Activated CD4-positive, alpha-beta T cell treated with anti-CD3 and anti-CD28 coated beads, Interleukin-2, amount 10 ng/mL, durations not matched to agents 24 days and 14 days (primary cell): ENCODE data around the gene PLA2G3. TPM values are rescaled to one million over a fixed set of nuclear protein-coding genes. Genes with fewer than 3 reads are reported as not detected.

Experiments used
- DNase-seq: peaks from one replicate; pipeline ENCODE4 v3.0.0; 2022
- H3K27ac Mint-ChIP-seq: one replicate; pipeline ENCODE4 v1.8.0; 2022; ENCODE audit warnings: mild to moderate bottlenecking, mixed read lengths
- H3K27me3 Mint-ChIP-seq: one replicate; pipeline ENCODE4 v1.8.0; 2022; ENCODE audit warnings: mixed read lengths
- H3K36me3 Mint-ChIP-seq: one replicate; pipeline ENCODE4 v1.8.0; 2022; ENCODE audit warnings: low read depth, mild to moderate bottlenecking, mixed read lengths
- H3K4me1 Mint-ChIP-seq: one replicate; pipeline ENCODE4 v1.8.0; 2021; ENCODE audit warnings: mixed read lengths
- H3K4me3 Mint-ChIP-seq: one replicate; pipeline ENCODE4 v1.8.0; 2022; ENCODE audit warnings: mild to moderate bottlenecking, moderate library complexity, mixed read lengths
- H3K9me3 Mint-ChIP-seq: one replicate; pipeline ENCODE4 v1.8.0; 2021; ENCODE audit warnings: mixed read lengths
- intact Hi-C: fragments of 100-400 bp; cut with micrococcal nuclease; formaldehyde crosslinking; loops from one replicate; pipeline ENCODE4 v1.15.1; 2023
- total RNA-seq: library from RNA; stranded (reverse); gene quantifications from 2 replicates; pipeline ENCODE4 v1.2.3, GENCODE V29; 2022

Gene PLA2G3
- total RNA-seq, 1 donor from 2014 or later = not detected

DNA sequence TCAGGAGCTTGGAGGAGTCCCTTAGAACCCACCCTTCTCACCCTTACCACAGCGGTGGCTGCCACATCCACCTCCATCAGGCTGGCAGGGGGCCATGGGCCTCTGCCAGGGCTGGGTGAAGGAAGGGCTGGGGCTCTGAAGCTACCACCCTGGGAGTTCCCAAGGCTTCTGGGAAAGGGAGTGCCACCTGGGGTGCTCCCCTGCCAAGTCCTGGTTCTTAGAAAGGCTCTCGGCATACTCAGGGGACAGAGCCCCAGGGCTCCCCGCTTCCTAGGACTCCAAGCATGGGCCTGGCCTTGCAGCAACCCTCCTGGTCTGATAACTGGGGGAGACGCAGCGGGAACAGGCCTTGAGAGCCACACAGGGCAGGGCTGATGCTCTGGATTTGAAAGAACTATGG, 438 bp upstream of the PLA2G3 start:
- intact Hi-C loops = no loop called here
- H3K4me3 Mint-ChIP-seq = no peak overlapping the region
- peaks cover 6% of the 10 kb centered on the region for H3K4me1 Mint-ChIP-seq
- H3K36me3 Mint-ChIP-seq = no peaks in the 10 kb centered on the region
- H3K27ac Mint-ChIP-seq = no peak overlapping the region
- H3K27me3 Mint-ChIP-seq = peaks cover 2% of the 10 kb centered on the region
- H3K9me3 Mint-ChIP-seq = no peaks in the 10 kb centered on the region
- DNase-seq = no peak

DNA sequence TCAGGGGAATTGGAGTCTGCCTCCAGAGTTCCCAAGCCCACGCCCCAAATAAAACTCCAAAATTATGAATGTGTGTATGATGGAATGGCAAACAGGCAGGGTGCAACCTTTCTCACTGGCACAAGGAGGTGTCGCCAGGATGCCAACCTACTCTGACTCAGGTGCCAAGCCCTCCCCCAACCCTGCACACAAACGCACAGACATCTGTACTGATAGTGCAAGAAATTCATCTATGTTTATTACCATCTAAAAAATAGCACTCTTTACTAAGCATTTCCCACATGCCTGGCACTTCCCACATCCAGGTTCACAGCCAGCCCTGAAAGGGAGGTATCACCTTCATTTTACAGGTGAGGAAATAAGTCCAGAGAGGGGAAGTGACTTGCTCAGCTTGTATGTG, 1.2 kb downstream of the PLA2G3 start:
- intact Hi-C loops = no loop called here
- H3K27ac Mint-ChIP-seq = no peak overlapping the region
- no peaks in the 10 kb centered on the region for H3K36me3 Mint-ChIP-seq
- H3K9me3 Mint-ChIP-seq = no peaks in the 10 kb centered on the region
- H3K4me3 Mint-ChIP-seq = no peak overlapping the region
- H3K4me1 Mint-ChIP-seq = peaks cover 3% of the 10 kb centered on the region
- peaks cover 2% of the 10 kb centered on the region for H3K27me3 Mint-ChIP-seq
- no peak for DNase-seq

DNA sequence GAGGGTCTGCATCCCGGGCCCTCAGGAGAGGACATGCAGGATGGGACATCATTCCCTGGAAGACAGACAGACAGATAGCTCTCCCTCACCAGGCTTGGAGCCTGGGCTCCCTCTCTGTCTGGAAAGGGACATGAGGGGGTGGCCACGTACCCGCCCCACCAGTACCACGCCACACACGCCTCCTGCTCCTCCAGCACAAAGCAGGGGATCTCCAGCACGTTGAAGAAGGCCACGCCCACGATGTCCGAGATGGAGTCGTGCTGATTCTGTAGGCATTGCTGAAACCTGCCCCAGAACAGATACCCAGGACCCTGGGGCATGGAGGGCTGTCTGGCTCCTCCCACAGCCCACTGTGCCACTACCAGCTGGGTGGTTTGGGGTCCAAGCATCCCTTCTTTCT, 2.2 kb downstream of the PLA2G3 start:
- H3K36me3 Mint-ChIP-seq = no peaks in the 10 kb centered on the region
- H3K4me1 Mint-ChIP-seq = no peaks in the 10 kb centered on the region
- H3K27ac Mint-ChIP-seq = no peak overlapping the region
- no peak overlapping the region for H3K4me3 Mint-ChIP-seq
- H3K27me3 Mint-ChIP-seq = peaks cover 2% of the 10 kb centered on the region
- no peak for DNase-seq
- intact Hi-C loops = no loop called here
- no peaks in the 10 kb centered on the region for H3K9me3 Mint-ChIP-seq

DNA sequence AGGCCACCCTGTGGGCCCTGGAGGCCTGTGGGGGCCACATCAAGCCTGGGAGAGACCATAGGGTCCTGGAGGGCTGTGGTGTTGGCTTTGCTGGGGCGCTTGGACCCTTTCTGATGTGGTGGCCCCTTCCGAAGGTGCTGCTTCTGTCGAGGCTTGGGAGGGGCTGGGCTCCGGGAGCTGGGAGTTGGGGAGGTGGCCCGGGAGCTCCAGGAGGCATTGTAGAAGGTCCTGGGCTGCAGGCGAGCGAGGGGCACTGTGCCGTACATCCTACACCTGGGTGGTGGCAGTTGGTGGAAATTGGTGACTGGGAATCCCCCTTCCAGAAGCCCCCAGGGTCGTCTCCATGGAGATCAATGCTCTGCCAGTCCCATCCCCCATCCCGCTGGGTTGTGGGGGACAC, 2.6 kb downstream of the PLA2G3 start:
- Mint-ChIP-seq H3K4me1 (no peaks in the 10 kb centered on the region), H3K27me3 (peaks cover 2% of the 10 kb centered on the region), H3K27ac (no peak overlapping the region), H3K9me3 (no peaks in the 10 kb centered on the region), H3K4me3 (no peak overlapping the region), H3K36me3 (no peaks in the 10 kb centered on the region)
- intact Hi-C loops = no loop called here
- DNase-seq = no peak

DNA sequence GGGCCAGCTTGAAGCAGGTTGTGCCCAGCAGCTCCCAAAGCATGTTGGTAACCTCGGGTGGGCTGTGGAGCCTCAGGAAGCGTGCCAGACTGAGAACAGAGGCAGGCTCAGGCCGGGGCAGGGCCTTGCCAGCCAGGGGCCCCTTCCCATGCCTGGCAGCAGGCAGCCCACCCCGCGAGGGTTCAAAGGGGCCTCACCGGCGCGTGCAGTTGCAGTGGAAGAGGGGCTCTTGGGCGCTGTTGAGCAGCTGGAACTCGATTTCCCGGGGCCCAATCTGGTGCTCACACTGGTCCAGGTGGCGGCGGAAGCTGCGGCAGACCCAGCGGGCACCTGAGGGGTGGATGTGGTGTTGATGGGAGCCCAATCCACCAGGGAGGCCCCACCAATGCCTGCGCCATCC, 3.6 kb downstream of the PLA2G3 start:
- intact Hi-C loops = no loop called here
- Mint-ChIP-seq H3K4me3 (no peak overlapping the region), H3K9me3 (no peaks in the 10 kb centered on the region), H3K27me3 (peaks cover 2% of the 10 kb centered on the region), H3K4me1 (no peaks in the 10 kb centered on the region), H3K36me3 (no peaks in the 10 kb centered on the region), H3K27ac (no peak overlapping the region)
- no peak for DNase-seq

DNA sequence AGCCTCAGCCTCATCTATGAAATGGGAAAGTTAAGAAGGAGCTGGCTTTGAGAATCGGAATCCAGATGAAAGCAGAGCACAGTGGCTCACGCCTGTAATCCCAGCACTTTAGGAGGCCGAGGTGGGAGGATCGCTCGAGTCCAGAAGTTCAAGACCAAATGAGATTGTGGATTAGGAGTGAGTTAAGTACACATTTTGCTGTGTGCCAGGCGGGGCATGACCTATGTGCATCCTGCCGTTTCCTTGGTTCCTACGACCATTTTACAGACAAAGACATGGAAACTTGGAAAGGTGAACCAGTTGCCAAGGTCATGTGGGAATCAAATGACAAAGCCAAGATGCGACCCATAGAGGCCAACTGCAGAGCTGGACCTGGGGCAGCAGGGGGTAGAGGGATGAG, 4.2 kb downstream of the PLA2G3 start:
- no peak overlapping the region for H3K27ac Mint-ChIP-seq
- no peaks in the 10 kb centered on the region for H3K9me3 Mint-ChIP-seq
- no peaks in the 10 kb centered on the region for H3K36me3 Mint-ChIP-seq

DNA sequence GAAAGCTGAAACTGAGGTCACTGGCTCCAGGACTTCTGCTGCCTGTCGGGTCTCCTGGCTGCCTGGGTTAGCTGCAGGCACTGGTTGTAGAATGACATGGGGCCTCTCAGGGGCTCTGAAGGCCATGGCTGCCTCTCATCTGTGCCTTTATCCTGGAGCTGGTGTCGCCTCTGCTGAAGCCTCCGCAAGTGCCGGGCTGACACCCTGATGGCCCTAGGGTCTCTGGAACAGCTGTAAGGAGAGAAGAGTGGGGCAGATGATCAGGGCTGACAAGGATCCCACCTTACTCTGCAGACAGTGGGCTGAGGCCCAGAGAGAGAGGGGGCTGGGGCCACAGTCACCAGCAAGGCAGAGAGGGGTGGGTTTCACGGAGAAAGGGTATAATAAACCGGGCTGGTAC, 4.6 kb downstream of the PLA2G3 start:
- Mint-ChIP-seq H3K27me3 (peaks cover 2% of the 10 kb centered on the region), H3K36me3 (no peaks in the 10 kb centered on the region), H3K4me3 (no peak overlapping the region), H3K4me1 (no peaks in the 10 kb centered on the region), H3K9me3 (no peaks in the 10 kb centered on the region), H3K27ac (no peak overlapping the region)
- intact Hi-C loops = no loop called here
- no peak for DNase-seq

More for the DNA sequence above, 4.2 kb downstream of the PLA2G3 start:
- Mint-ChIP-seq H3K27me3 (peaks cover 2% of the 10 kb centered on the region), H3K4me1 (no peaks in the 10 kb centered on the region), H3K4me3 (no peak overlapping the region)
- DNase-seq = no peak
- intact Hi-C loops = no loop called here

DNA sequence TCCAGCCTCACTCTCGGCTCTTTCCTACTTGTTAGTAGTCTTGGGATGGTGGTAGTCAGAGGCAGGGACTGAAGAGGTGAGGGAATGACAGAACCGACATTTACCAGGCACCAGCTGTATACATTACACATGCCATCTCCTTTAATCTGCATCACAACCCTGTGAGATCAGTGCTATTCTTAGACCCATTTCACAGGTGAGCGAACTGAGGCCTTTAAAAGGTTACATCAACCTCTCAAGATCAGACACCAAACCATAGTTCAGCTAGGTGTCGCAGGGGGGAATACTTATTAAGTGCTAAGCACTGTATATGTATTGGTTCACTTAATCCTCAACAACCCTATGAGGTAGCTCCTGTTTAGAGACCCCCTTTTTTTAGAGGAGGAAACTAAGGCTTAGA, 5.6 kb downstream of the PLA2G3 start:
- DNase-seq = no peak
- Mint-ChIP-seq H3K36me3 (no peaks in the 10 kb centered on the region), H3K27me3 (peaks cover under 1% of the 10 kb centered on the region), H3K27ac (no peak overlapping the region), H3K4me1 (no peaks in the 10 kb centered on the region), H3K9me3 (no peaks in the 10 kb centered on the region), H3K4me3 (no peak overlapping the region)
- intact Hi-C loops = no loop called here

DNA sequence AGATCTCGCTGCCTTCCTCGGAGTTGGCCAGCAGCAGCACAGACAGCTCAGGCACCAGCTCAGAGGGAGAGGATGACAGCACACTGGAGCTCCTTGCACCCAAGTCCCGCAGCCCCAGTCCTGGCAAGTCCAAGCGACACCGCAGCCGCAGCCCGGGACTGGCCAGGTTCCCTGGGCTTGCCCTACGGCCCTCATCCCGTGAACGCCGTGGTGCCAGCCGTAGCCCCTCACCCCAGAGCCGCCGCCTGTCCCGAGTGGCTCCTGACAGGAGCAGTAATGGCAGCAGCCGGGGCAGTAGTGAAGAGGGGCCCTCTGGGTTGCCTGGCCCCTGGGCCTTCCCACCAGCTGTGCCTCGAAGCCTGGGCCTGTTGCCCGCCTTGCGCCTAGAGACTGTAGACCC, 6.4 kb downstream of the PLA2G3 start:
- H3K9me3 Mint-ChIP-seq = no peaks in the 10 kb centered on the region
- no peak for DNase-seq
- H3K4me3 Mint-ChIP-seq = no peak overlapping the region
- intact Hi-C loops = no loop called here
- H3K4me1 Mint-ChIP-seq = no peaks in the 10 kb centered on the region
- H3K27me3 Mint-ChIP-seq = no peaks in the 10 kb centered on the region
- no peak overlapping the region for H3K27ac Mint-ChIP-seq
- no peaks in the 10 kb centered on the region for H3K36me3 Mint-ChIP-seq

DNA sequence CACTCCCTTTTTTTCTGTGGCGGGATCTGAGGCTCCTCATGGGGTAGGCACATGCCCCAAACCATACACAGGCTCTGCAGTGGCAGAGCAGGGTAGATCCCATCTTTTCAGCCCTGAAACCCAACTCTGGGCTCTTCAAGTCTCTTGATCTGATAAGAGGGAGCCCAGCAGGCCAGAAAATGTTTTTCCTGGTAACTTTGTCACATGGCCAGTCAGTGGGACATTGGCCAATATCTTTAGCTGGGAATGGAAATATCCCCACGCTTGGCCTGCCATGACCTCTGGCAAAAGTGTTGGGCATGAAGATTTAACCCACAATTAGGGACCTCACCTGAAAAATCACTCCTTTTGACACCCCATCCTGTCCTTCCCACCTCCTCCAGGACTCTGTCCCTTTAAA, 9.4 kb downstream of the PLA2G3 start:
- Mint-ChIP-seq H3K4me1 (peaks cover 3% of the 10 kb centered on the region), H3K27ac (no peak overlapping the region), H3K36me3 (no peaks in the 10 kb centered on the region), H3K9me3 (no peaks in the 10 kb centered on the region), H3K4me3 (no peak overlapping the region), H3K27me3 (no peaks in the 10 kb centered on the region)
- intact Hi-C loops = no loop called here
- DNase-seq = no peak

DNA sequence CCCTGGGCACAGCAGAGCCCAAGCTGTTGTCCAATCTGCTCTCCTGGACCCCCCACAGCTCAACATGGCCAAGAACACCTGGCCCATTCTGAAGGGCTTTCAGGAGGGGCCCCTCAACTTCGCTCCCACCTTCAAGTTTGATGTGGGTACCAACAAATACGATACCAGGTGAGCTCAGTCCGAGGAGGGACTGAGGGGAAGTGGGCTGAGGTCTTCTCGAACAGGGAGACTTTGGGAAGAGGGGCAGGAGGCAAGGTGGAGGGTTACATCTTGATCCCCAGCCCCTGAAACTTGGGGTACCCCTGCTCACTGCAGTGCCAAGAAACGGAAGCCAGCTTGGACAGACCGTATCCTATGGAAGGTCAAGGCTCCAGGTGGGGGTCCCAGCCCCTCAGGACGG, 12.2 kb downstream of the PLA2G3 start:
- Mint-ChIP-seq H3K4me1 (peaks cover 3% of the 10 kb centered on the region), H3K36me3 (no peaks in the 10 kb centered on the region), H3K9me3 (no peaks in the 10 kb centered on the region), H3K27me3 (no peaks in the 10 kb centered on the region), H3K27ac (no peak overlapping the region), H3K4me3 (no peak overlapping the region)
- no peak for DNase-seq
- intact Hi-C loops = no loop called here

DNA sequence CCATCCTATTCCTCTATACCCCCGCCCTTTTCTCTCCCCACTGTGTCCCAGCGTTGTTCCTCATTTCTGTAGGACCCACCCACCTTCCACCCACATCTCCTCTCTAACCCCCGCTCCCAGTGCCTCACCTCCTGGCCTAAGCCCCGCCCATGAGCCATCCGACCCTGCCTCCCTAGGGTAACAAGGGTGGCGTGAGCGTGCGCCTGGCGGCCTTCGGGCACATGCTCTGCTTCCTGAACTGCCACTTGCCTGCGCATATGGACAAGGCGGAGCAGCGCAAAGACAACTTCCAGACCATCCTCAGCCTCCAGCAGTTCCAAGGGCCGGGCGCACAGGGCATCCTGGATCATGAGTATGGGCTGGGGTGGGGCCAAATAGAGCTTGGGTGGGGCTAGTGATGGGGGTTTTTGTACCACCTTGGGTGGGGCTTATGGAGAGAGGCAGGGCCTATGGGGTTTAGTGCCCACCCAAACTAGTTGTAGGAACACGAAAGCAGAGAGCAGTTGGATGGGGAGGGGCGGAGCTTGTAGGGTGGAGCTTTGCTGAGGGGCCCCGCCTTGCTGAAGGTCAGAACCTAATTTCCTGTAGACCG, 13.0 kb downstream of the PLA2G3 start:
- Mint-ChIP-seq H3K27ac (no peak overlapping the region), H3K36me3 (no peaks in the 10 kb centered on the region), H3K27me3 (no peaks in the 10 kb centered on the region), H3K9me3 (no peaks in the 10 kb centered on the region), H3K4me1 (peaks cover 3% of the 10 kb centered on the region), H3K4me3 (no peak overlapping the region)
- intact Hi-C loops = no loop called here
- no peak for DNase-seq

DNA sequence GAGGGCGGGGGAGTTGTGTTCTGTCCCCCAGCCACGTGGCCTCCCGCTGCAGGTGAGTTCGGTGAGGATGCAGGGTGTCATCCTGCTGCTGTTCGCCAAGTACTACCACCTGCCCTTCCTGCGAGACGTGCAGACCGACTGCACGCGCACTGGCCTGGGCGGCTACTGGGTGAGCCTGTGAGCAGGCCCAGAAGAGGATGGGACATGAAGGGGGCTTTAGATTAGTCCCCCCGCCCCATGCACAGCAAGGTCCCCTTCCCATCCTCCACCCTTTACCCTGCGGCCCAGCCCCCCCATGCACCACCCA, 13.5 kb downstream of the PLA2G3 start:
- no peak for DNase-seq
- no peak overlapping the region for H3K27ac Mint-ChIP-seq
- no peaks in the 10 kb centered on the region for H3K36me3 Mint-ChIP-seq
- H3K27me3 Mint-ChIP-seq = no peaks in the 10 kb centered on the region
- no peak overlapping the region for H3K4me3 Mint-ChIP-seq
- no peaks in the 10 kb centered on the region for H3K9me3 Mint-ChIP-seq
- H3K4me1 Mint-ChIP-seq = peaks cover 3% of the 10 kb centered on the region
- intact Hi-C loops = no loop called here

DNA sequence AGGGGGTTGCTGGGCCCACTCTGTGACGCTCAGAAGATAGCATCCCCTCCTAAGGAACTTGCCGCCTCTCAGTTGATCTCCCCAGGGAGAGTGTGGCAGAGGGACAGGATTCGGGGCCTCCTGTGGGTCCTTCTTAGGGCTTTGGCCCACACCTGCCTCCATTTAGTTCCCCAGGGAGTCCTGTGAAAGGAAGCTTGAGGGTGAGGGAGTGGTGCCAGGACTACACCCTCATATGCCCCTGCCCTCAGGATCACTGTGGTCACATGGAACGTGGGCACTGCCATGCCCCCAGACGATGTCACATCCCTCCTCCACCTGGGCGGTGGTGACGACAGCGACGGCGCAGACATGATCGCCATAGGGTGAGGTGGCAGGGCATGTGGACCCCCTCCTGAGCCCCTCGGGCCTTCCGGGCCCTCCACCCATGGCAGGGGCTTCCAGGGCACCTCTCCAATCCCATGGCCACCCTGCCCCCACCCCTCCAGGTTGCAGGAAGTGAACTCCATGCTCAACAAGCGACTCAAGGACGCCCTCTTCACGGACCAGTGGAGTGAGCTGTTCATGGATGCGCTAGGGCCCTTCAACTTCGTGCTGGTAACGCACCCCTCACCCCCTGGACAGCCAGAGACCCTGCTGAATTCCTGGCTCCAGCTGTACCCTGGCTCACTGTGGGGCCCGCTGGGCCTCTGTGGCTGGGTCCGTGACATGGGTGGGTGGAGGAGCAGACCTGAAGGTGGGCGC, 14.0 kb downstream of the PLA2G3 start:
- H3K4me1 Mint-ChIP-seq = peaks cover 3% of the 10 kb centered on the region
- H3K4me3 Mint-ChIP-seq = no peak overlapping the region
- DNase-seq = no peak
- H3K9me3 Mint-ChIP-seq = no peaks in the 10 kb centered on the region
- H3K27me3 Mint-ChIP-seq = no peaks in the 10 kb centered on the region
- no peaks in the 10 kb centered on the region for H3K36me3 Mint-ChIP-seq
- H3K27ac Mint-ChIP-seq = no peak overlapping the region
- intact Hi-C loops = no loop called here

DNA sequence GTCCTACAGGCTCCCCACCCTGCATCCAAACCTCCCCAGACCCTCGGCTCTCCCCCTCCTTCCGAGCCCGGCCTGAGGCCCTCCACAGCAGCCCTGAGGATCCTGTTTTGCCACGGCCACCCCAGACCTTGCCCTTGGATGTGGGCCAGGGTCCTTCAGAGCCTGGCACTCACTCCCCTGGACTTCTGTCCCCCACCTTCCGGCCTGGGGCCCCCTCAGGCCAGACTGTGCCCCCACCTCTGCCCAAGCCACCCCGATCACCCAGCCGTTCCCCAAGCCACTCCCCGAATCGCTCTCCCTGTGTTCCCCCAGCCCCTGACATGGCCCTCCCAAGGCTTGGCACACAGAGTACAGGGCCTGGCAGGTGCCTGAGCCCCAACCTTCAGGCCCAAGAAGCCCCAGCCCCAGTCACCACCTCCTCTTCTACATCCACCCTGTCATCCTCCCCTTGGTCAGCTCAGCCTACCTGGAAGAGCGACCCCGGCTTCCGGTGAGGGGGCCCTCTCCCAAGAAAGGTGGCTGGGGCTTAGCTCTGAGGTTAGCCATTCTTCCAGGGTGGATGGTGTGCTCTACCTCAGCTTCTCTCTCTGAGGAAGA, 14.7 kb downstream of the PLA2G3 start:
- Mint-ChIP-seq H3K27me3 (no peaks in the 10 kb centered on the region), H3K36me3 (no peaks in the 10 kb centered on the region), H3K4me1 (peaks cover 3% of the 10 kb centered on the region)

More for the DNA sequence above, 14.7 kb downstream of the PLA2G3 start:
- Mint-ChIP-seq H3K9me3 (no peaks in the 10 kb centered on the region), H3K27ac (no peak overlapping the region), H3K4me3 (no peak overlapping the region)
- no peak for DNase-seq
- intact Hi-C loops = no loop called here
